ENCODE measurements around the gene HPN.

DNA sequence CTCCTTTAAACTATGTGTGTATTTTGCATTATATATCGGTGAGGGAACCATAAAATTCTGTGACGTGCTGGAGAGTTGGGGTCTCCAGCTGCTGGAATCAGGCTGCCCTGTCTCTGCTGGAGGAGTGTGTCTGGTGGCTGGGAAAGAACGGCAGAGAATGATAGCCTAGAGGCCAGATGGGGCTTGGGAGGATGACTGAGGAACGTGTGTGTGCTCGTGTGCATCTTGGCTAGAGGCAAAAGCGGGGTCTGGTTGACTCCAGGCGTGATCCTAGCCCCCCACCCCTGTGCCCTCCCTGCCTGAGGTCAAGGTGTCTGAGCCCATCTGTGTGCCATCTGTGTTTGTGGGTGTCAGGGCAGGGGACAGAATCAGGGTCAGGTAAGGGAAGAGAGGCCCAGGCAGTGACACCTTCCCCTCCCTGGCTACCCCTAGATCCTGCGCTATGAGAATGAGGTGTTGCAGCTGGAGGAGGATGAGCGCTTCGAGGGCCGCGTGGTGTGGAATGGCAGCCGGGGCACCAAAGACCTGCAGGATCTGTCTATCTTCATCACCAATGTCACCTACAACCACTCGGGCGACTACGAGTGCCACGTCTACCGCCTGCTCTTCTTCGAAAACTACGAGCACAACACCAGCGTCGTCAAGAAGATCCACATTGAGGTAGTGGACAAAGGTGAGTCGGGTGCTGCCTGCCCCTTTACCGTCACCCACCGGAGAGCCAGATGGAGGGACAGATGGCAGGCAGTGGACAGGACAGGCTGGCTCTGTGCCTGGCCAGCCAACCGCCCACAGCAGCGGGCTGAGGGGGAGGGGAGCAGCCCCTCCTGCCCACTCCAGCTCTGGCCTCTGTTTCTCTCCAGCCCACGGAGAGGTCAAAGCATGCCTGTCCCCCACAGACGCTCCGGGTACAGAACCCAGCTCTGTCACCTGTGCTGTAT, 8.2 kb upstream of the HPN start:
- no peak for TF ChIP-seq BHLHE40 (IDR thresholded peaks at IDR 0.05; ENCODE audit: borderline replicate concordance)
- no peak for TF ChIP-seq FOXM1 (IDR thresholded peaks at IDR 0.05; ENCODE audit: borderline replicate concordance)
- TF ChIP-seq ELF4 (IDR thresholded peaks at IDR 0.05): no peak
- TF ChIP-seq L3MBTL2 (conservative IDR thresholded peaks at IDR 0.05): no peak

All from HEK293T (cell line).